NCI-H2029 (cell line): ENCODE results near the gene DAB1.

Experiments used
- DNase-seq: peaks from one replicate; lab custom pipeline; 2025; lab: John Stamatoyannopoulos, UW

The DAB1 gene

GRCh38 chr1:57316861-57317260, 107.0 kb downstream of the DAB1 start:
- no peak for DNase-seq

GRCh38 chr1:57316291-57316690, 107.6 kb downstream of the DAB1 start:
- no peak for DNase-seq

DNA sequence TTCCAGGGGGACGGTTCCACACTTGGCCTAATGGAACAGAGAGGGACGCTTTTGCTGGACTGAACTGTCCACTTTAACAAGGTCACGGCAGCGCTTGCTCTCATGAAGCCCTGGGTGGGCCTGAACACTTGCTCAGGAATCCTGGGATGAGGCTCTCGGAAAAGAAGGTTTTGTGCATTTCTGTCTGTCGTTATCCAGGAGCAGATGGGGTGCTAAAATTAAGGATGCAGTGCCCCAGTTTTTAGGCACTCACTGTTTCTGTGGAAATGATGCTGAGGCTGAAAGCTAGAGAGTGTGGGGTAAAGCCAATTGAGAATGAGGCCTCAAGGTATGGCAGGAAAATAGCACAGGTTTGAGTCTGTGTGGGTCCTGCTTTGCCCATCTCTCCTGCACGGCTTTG, 111.0 kb downstream of the DAB1 start:
- no peak for DNase-seq

- no peak for DNase-seq
Observed at GRCh38 chr1:57311411-57311810, 112.4 kb downstream of the DAB1 start.

DNA sequence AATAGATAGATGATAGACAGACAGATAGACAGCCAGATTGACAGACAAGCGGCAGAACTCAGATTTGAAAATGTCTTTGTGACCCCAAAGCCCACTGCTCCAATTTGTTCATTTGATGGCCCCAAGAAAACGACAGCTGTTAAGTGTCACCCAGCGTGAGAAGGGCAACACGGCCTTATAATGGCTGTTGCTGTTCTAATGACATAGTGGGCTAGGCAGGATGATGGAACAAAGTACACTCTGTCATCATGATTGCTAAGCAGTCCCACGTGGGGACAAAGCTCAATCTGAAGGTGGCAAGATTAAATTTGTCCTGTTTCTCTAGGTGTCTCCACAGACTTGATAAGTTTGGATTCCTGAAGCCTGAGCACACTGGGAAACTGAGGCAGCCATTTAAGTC, 112.9 kb downstream of the DAB1 start:
- no peak for DNase-seq

DNA sequence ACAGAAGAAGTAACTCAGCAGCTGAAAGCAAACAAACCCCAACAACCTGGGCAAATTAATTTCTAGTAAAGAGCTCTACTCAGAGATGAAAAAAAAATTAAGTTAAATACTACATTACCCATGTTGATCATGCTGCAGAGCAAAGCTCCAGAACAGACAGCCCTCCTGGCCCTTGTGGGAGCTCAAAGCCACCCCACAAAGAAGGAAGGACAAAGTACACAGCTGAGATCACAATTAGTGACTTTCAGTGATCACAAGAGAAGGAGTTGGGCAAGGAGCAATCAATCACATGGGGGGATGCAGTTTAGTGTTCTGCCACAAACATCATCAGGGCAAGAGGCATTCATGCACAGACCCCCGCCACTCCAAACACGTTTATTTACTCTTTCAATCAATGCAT, 114.2 kb downstream of the DAB1 start:
- no peak for DNase-seq

- peak; percentile 65 for DNase-seq
Observed at GRCh38 chr1:57307392-57308170, 116.3 kb downstream of the DAB1 start.

DNA sequence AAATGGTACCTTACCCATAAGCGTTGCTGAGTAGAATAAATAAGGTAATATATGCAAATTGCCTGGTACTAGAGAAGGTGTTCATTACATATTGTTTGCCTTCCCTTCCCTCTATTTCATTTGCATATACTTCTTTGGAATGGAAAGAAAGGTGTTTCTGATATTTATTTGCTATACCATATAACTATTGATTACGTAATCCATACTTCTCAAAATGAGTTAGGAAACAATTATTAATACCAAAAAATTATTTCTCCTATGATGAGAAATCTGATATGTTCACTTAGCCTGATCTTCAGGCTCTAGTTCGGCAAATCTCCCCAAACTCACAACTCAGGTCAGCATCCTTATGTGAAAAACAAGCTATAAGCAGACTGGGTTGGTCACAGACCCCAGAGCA, 119.3 kb downstream of the DAB1 start:
- DNase-seq = no peak

DNA sequence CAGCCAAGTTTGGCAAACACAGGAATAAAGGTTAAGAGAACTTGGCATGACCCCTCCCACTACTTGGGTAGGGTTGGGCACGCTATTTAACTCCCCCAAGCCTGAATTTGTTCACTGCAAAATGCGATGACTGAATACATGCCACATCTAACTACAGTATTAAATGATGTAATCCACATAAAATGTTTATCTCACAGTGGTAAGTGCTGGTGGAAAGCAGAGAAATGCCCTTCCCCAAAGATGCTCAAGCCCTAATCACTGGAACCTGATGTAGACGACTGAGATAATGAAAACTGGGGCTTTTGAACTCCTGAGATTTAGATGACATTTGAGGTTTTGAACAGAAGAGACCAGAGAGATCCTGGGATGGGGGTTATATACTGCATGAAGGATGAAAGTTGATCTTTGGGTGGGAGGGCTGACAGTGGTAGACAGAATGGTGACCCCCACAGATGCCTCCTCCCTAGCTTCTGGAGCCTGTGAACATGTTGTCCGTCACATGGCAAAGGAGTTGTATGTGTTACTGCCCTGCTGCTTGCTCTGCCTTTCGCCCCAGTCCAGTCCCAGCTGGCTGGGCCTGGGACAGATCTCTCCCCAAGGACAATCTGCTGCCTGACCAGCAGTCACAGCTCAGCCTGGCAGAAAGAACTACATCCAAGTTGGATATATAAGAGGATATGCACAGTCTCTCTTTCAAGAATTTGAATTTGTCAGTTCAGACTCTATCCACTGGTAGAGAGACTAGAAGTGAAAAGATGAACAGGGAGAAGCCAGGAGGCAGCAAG, 120.9 kb downstream of the DAB1 start:
- no peak for DNase-seq

GRCh38 chr1:57300186-57300585, 123.7 kb downstream of the DAB1 start:
- no peak for DNase-seq

- DNase-seq = no peak
Observed at GRCh38 chr1:57296726-57297250, 127.1 kb downstream of the DAB1 start.

DNA sequence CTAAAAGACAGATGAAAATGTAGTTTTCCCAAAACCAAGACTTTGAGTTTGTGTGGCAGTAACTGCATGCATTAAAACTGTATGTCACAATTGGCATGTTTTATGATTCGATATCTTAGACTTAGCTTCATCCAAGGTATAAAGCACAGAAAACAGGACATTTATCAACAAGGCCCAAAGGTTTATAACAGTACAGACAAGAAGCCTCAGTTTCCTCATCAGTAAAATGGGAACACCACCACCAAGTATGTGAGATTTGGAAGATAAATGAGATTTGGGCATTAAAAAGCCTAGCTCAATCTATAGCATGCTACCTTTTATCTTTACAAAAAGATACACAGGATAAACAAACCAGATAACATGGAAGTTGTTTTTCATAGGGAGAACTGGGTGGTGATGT, 128.5 kb downstream of the DAB1 start:
- no peak for DNase-seq

GRCh38 chr1:57294177-57294576, 129.7 kb downstream of the DAB1 start:
- no peak for DNase-seq

- no peak for DNase-seq
Observed at GRCh38 chr1:57293214-57293613, 130.6 kb downstream of the DAB1 start.

GRCh38 chr1:57289781-57290180, 134.1 kb downstream of the DAB1 start:
- DNase-seq = no peak

DNA sequence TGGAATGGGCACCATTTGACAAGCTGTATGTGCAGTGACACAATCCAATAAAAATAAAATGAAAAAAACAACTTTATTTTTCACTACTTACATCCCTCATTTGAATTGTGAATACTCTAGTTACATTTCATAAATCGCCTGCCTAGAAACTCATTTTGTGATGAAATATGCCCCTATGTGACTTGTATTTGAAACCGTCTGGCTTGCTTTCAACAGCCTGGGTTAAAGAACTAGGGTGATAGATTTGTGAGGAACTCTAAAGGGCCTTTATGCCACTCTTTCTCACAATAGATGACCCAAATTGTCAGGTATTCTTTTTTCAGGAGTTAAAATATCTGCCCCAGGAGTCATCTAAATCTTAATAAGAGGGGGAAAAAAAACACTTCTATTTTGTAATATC, 137.9 kb downstream of the DAB1 start:
- DNase-seq = no peak

DNA sequence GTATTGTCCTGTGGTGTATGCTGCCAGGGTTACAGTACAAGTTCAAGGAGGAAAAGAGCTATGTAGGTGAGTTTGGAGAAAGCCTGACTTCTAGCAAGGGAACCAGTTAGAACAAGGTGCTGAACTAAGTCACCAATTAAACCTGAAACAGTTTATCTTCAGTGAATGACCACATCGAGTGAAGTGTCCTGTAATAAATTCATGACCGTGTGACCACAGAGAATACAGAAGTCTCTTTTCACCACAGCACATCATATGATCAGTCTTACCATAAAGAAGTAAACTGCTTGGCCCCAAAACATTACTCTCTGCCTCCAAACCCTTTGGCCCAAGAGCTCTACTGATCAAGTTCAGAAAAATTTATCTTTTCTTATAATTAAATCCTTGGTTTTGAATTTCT, 141.4 kb downstream of the DAB1 start:
- DNase-seq = no peak

GRCh38 chr1:57281324-57281723, 142.5 kb downstream of the DAB1 start:
- no peak for DNase-seq

GRCh38 chr1:57279909-57280666, 143.8 kb downstream of the DAB1 start:
- DNase-seq = peak; percentile 12

DNA sequence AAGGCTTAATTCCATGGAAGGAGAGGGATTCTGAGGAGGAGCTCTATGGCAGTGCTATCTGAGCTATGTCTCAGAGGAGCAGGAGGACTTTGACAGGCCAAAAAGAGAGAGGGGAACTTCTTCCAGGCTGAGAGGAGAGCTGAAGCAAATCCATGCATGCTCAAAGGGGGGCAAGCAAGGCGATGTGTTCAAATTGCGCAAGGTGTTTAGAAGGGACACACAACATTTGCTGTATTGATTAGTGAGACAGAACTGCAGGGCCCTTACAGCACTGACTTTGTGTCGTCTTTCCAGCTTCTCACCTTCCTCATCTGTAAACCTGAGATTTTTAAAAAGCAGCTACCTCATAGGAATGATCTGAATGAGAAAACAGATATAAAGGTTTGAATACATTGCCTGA, 145.3 kb downstream of the DAB1 start:
- no peak for DNase-seq

DNA sequence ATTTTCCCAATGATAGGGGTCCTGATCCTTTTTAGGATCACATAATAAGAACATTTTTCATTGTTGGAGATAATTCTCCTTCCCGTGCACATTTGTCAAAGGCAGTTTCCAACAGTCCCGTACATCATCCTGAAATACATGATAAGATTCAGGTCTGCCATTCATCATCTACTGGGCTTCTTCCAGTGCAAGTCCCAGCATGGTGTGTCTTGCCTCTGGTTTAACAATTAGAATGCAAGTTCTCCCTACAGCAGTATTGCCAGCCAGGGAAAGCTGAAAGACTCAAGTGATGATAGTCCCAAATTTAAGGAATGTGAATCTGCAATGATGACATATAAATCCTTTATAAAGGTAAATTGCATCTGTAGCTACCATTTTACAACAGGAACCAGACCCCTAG, 146.2 kb downstream of the DAB1 start:
- DNase-seq = no peak

- no peak for DNase-seq
Observed at GRCh38 chr1:57276918-57277317, 146.9 kb downstream of the DAB1 start.

- no peak for DNase-seq
Observed at GRCh38 chr1:57272601-57273000, 151.3 kb downstream of the DAB1 start.
